HG03521 (cell line): ENCODE results near the gene CCN6.

Experiments
- ATAC-seq: cut with Tn5 transposase; IDR thresholded peaks from one replicate; pipeline ENCODE4 v1.9.1; 2021; ENCODE audit warnings: mild to moderate bottlenecking, moderate library complexity; ENCODE audit not compliant: unreplicated experiment

The CCN6 gene

DNA sequence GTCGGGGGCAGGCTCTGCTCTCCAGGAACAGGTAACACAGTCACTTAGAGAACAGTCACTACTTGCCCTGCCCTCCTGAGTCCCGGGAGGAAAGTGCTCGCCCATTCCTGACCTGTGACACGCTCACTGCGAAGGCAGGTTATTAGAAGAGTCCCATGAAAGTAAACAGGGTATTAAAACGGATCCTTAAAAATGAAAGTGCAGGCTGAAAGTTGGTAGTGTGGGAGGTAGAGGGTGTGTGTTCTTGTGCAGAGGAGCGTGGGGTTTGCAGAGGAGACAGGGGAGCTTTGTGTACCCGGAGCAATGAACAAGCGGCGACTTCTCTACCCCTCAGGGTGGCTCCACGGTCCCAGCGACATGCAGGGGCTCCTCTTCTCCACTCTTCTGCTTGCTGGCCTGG is at the start of gene CCN6:
Gene CCN6, plus strand, starts transcription at position 104 of the 400 bp plus-strand sequence. Its CDS starts 254 bp downstream, at position 358.
- ATAC-seq = no peak

DNA sequence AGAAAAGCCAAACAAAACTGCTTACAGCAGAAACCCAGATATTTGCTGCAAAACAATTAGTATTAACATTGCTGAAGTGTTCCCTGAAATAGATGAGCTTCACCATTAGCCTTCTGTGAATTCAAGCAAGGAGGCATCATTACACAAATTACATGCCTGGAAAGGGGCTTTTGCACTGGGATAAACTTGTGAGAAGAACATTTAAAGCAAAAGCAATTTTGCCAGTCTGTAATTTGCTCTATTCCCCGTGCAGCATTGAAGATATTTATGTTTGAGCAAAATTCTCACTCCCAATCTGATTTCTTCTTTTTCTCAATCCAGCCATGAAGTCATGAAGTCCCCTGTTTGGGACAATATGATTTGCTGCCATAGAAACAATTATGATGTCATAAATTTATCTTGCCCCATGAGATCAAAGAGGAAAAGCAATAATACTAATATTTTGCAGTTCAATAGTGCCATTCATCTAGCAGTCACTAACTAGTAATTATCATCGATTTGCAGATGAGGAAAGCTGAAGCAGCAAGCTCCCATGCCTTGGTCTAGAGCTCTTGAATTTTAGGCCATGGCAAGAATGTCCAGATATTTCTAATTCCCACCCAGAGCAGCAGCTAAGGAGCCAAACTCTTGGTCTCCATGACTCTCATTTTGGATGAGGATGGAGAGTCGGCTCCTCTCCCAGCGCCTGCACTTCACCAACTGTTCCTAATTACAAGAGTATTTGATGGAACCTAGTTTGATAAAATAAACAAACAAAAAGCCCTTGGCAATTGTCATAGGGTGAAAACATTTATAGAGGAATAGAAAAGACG is 49.5 kb upstream of the CCN6 start:
- ATAC-seq = no peak

DNA sequence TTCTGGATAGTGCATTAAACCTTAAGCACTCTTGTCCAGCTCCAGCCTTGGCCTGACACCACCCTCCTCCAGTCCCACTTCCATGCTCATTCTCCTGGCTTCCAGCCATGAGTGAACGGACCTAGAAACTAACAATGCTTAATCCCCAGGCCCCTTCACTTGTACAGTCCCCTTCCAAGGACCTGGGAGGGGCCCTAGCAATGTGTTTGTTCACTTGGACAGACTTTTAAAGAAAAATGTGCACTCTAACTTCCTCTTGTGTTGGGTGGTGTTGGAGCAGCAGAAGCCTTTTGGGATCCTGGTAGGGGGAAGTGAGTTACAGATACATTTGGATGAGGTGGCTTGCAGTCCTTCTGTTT is 48.9 kb upstream of the CCN6 start:
- no peak for ATAC-seq

DNA sequence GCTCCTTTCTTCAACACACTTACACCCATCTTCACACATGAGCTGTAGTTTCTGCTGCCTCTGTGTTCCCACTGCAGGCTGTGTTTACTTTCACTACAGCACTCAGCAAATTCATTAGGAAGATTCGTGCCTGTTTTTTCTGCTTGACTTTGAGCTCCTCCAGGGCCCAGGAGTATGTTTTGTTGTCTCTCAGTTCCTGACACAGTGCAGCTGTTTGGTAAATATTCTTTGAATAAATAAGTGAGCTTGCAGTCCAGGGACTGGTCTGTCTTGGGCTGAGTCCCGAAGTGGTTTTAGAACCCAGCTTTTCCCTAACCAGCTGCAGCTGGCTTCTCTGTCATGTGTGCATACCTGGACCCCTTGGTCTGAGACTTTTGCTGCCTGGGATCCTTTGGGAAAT is 46.6 kb upstream of the CCN6 start:
- no peak for ATAC-seq

DNA sequence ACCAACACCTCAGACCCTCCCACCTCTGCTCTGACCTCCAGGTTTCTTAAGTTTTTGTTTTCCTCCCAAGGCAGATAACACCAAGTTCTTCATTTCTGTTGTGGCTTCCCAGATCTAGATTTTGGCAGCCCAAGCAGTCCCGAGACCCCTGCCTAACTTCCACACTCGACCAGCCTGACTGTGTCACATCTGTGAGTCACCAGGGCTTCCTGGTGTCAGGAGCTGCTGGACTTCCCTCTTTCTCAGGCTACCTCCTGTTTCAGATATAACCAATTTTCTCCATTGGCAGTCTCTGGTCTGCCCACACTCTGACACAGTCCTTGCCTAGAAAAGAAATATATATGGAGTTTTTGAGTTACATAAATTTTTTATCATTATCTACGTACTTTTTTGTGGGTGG is 46.1 kb upstream of the CCN6 start:
- no peak for ATAC-seq

DNA sequence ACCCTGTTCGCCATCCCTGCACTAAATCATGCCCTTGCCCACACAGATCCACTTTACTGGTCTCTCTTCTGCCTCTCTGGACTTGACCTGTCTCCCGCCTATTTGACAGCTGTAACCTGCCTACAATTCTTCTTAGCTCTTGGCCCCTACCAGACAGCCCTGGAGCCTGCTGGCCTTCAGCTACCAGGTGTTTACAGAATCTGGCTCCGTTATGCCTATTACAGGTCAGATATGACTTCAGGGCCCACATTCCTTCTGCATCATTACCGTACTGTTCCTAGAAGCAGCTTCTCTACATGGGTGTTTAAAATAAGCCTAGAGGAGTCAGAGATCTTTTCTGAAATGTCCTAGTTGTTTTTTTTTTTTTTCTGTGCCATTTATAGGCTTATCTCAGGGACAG is 45.4 kb upstream of the CCN6 start:
- ATAC-seq = no peak

DNA sequence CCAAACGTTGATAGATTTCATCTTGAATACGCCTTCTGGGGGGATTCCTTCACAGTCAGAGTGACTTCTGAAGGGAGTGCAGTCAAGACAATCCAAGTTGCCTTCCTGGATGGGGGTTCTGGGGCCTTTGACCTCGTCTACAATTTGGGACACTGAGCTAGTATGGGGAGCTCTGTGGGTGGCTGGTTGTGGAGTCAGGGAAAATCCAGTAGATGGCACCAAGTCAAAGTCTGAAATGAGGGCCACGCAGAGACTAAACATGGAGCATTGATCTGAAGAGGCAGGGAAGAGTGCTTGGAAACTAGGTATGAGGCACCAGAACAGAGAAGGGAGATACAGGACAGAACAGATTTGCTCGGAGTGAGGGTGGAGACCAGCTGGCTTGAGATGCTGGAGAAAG is 43.6 kb upstream of the CCN6 start:
- ATAC-seq = no peak

DNA sequence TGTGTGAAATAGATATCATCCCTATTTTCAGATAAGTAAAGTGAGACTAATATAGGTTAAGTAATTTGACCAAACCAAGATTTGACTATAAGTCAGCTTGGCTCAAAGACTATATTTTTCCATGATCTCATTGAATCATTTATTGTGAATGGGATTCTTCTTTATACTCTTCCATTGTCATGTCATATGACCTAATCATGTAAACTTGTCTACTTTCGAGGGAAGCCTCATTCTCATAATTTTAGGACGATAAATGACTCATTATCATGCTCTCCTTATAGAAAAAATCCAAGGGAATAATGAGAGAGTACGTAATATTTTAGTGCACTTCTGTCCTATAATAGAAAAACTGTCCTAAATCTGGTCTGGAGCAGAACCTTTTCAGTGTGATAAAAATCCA is 40.9 kb upstream of the CCN6 start:
- no peak for ATAC-seq

DNA sequence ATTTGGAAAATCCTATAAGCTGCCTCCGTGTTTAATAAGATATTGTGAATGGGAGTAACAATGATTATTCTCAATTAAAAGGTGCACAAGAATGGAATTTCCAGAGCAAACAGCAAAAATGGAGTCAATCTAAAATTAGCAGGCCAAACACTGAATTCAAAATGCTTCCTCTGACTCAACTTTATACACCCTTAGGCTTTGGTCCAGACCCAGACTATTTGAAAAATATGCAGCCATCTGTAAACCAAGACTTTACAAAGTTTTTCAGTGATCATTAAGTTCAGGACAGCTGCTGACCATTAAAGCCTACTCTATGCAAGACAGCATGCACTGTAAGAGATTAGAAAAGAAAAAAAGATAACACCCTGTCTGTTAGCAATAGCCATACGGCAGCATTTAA is 39.4 kb upstream of the CCN6 start:
- no peak for ATAC-seq

DNA sequence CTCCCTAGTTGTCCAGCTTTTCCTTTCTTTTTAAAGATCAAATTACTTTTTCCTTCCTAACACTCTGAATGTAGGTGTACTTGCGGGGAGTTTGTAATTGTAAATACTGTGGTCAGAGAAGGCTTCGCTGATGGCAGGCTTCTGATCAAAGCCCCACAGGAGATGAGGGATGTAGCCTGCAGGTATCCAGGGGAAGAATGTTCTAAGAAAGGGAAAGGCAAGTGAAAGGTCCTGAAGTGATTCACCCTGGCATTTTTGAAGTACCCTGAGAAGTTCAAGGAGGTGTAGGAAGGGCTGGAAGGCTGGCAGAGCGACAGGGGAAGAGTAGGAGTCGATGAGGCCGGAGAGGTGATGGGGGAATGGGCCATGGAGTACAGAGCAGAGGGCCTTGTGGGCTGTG is 38.2 kb upstream of the CCN6 start:
- ATAC-seq = no peak

DNA sequence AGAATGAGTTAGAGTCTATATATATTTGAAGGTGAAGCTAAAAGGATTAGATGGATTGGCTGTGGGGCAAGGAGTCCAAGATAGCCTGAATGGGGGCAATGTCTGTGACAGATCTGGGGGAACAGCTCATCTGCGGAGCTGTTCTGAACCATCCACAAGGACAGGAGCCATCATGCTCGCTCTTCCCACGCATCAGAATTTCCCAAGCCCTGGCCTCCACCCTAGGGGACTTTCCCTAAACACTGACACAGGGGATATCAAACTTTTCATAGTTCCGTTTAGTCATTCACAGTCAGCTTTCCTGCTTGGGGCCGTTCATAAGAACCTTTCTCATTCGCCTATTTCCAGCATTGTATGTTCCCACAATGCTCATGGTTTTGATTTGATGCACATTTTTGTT is 37.6 kb upstream of the CCN6 start:
- no peak for ATAC-seq

DNA sequence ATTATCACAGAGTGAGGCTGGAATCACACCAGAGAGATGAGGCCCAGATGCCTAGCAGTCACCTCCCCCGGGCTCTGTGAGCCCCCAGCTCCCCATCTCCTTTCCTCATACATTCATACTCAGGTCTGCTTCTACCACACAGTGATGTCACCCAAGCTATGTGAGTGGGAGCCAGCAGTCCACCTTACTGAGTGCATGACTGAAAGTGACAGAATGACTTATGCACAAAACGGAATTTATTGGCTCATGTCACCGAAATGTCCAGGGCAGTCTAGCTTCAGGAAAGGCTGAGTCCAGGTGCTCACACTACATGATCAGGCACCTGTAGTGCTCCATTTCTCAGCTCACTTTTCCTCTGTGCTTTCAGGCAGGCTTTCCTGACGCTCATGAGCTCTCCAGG is 36.7 kb upstream of the CCN6 start:
- ATAC-seq = no peak

DNA sequence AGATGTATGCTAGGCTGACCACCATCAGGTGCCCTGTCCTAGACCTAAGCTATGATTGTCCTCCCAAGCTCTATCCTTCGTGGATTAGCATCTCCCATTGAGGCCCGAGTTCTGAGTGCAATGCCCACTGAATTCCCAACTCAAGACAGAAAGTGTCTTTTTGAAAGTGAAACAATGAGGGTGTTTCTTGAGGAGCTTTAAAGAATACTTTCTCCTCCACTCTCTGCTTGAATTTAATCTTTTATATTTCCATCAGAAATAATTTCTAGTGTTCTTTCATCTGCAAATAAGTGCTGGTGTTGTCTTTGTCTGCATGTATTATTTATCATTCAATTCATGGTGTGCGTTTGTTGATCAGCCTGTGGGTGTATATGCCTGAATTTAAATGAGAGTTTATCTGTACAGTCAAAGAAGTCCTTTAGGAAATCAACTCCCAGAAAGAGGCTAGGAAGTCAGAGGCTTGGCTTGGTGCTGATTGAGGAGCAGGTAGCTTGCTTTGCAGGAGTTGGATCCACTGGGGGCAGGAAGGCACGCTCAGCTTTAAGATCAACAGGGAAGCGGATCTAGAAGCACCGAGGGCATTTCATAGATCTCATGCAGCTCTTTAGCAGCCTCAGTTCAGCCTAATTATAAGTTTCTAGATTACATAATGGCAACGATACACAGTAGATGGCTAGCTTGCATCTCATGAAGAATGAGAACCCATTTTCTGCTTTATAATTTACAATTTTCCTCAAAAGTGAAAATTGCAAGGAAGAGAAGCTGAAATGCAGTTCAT is 36.0 kb upstream of the CCN6 start:
- no peak for ATAC-seq

DNA sequence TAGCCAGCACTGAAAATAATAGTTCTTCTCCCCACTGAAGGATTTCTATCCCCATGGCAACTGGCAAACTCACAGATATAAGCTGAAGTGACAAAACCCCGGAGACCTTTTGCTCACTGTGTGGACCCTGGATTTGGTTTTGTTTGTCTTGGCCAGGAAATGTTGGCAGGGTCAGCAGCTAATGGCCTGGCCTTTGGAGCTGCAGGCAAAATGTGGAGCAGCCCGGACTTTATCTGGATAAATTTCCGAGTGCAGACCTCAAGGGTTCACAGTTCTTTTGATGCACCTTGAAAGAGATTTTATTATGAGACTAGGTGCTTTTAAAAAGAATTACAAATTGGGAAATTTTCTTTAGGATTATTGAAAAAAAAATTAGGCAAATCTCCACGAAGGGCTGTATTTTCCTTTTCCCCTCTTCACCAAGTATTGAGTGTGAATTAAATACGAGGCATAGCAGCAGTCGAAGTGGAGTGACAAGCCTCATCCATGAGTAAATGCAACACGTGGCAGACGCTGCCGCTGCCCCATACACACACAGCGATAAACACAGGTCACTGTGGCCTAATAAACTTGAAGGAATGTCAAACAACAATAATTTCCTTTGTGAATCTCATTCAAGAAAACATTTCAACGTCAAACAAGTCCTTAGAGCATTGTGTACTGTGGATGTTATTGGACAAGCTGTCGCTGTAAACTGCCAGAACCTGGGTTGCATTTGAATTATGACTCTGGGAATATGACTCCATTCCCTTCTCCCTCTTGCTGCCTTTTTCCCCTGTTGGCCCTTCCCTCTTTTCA is 35.1 kb upstream of the CCN6 start:
- ATAC-seq = no peak

DNA sequence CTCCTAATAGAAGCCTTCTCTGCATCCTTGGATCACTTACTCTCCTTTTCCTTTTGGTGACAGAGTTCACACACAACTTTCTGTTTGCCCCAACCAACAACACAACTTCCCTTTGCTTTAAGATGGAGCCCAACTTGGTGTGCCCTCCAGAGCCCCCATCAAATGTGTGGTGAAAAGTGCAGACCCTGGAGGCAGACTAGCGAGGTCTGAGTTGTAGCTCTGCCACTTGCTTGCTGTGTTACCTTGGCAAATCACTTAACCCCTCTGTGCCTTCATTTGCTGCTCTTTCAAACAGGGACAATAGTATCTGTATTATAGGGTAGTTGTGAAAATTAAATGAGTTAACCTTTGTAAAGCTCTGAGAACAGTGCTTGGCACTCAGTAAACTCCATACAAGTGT is 34.3 kb upstream of the CCN6 start:
- ATAC-seq = no peak

DNA sequence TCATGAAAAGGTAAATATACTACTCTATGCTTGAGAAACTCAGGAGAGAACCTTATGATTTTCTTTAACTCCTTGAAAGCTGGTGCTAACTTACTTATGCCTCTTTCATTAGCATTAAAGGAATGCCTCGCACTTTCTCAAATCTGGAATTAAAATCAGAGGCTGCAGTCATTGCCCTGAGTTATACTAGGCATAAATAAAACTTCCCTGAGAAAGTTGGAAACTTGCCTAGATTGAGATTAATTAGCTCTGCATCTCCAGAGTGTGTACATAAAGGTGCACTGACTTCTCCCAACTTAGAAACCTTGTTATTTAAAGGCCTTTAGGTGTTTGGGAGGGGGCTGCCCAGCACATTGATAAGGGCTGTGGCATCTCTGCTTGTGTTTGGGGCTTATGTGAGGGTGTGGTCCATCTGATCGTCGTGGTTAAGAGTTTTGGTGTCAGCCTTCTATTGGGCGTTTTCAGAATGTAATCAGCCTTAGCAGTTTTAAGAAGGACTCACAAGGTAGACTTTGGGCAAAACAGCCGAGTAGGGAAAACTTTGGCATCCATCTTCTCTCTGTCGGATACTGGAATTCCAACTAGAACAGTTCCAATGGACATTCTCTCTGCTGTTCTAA is 32.1 kb upstream of the CCN6 start:
- ATAC-seq = no peak

DNA sequence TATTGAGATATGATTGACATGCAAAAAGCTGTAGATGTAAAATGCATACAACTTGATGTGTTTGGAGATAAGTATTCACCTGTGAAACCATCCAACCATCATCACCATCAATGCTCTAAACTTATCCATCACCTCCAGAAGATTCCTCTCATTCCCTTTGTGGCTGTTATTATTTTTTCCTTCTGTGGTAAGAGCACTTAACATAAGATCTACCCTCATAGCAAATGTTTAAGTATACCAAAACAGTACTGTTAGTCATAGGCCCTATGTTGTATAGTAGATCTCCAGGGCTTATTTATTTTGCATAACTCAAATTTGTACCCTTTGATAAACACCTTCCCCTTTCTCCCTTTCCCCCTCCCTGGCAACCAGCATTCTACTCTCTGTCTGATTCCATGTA is 31.2 kb upstream of the CCN6 start:
- no peak for ATAC-seq

DNA sequence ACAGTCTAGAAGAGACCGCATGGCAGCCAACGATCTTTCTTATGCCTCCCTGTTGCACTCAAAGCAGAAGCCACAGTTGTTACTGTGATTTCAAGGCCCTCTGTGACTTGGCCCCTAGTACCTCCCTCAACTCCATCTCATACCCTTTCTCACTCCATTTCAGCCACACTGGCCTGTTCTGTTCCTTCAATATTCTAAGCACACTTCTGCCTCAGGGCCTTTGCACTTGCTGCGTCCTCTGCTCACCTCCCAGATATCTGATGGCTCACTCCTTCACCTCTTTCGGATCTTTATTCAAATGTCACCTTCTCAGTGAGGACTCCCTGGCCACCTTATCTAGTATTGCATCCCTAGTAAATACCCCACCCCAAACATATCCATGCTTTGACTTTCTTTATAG is 29.4 kb upstream of the CCN6 start:
- no peak for ATAC-seq

DNA sequence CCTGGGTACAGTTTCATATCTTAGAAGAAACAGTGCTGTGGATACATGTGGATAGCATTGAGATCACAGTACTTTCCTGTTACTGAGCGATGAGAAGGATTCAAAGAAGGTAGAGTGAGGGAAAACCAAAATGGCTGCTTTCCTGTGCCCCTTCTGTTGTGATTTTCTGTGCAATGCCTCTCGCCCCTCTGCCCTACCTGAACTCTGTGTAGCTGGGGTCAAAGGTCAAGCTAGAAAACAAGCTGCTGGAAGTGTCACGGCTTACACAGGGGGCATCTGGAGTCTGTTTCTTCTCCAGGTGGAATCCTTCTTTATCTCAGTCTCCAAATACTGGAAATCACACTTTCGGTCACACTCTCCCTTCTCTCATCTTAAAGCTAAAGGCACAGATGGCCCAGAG is 27.0 kb upstream of the CCN6 start:
- ATAC-seq = no peak

DNA sequence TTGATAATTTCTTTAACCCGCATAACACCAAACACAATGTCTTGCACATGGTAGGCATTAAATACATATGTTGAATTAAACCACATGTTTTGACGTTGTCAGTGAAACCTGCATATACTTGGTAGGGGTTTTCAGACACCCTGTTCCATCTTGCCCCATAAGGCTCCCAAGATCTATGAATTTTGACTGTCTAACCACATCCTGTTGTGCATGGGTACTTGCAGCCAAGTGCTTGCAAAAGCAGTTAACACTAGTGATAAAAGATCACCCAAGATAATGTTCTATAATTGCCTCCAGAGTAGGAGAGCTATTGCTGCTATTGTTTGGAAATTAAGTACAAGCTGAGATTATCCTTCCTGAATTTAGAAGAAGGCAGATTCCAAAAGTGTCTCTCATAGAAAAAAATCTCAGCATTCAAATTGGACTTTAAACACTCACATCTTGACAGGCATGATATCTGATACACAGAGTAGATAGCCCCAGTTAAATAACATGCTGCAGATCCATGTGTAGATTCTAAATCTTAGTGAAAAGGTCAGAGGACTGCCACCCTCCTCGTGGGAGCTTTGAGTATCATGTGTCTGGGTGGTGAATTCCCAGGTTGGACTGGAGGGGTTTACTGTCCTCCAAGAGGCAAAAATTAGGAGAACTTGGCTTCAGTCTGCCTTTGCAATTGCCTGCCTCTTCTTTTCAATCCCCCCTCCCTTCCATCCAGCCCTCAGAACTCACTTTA is 25.8 kb upstream of the CCN6 start:
- ATAC-seq = no peak
